ENCODE results near the gene ZNF384. TPM values are rescaled to one million over a fixed set of nuclear protein-coding genes. Genes with fewer than 3 reads are reported as not detected.

ZNF384 gene
- total RNA-seq, 1 donor from 2014 or later = 12.2 TPM

DNA sequence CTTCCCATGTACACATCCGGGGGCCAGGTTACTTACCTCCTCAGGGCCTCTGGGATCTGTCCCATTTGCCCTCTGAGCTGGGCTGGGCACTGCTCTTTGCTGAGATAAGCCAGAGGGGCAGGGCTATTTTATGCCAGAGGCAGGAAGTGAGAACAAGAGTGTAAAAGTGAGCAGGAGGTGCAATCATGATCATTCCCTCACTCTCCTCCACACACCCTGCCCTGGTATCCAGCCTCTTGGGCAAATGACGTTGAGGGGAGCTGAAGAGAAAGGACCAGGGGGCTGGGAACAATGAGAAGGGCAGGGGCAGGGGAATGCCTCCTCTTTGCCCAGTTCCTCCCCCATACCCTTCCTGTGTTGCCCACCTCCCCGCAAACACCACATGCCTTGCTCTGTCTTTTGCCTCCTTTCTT, 57.6 kb downstream of the ZNF384 start:
- FAIRE-seq (no peak), DNase-seq (ENCODE audit: low spot score in 2 of 2) (no peak)

DNA sequence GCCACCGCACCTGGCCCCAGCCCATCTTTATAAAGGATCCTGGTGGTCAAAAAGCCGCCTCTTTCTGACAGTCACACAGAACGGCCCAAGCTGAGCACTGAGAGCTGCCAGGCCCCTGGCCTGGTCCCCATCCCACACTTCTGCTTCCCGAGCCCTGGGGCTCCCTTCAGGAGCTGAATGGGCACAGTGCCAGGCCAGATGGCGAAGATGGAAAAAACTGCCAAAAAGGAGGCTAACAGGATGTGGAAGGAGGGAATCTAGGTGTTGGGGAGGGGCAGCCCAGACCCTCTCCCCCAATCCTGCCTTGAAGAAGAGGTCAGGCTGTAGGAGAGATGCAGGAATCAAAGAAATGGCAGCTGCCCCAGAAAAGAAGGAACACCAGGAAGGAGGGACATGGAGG, 58.4 kb downstream of the ZNF384 start:
- DNase-seq (ENCODE audit: low spot score in 2 of 2) (no peak), FAIRE-seq (no peak)

DNA sequence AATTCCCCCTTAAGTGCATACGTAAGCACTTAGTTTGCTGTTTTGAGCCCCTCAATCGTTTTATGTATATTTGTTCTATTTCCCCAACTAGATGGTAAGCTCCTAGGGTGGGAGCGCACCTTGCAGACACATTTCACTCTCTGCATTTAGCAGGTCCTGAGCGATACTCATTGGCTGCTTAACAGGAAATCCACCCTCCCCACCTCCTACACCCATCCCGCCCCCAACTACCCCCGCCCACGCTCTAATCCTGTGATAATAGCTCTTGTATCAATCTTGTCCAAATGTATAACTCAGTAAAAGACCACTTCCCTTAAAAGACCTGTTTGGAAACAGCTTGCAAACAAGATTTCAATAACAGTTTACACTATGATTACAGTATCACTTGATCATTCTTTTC, 61.6 kb downstream of the ZNF384 start:
- FAIRE-seq (no peak), DNase-seq (ENCODE audit: low spot score in 2 of 2) (no peak)

DNA sequence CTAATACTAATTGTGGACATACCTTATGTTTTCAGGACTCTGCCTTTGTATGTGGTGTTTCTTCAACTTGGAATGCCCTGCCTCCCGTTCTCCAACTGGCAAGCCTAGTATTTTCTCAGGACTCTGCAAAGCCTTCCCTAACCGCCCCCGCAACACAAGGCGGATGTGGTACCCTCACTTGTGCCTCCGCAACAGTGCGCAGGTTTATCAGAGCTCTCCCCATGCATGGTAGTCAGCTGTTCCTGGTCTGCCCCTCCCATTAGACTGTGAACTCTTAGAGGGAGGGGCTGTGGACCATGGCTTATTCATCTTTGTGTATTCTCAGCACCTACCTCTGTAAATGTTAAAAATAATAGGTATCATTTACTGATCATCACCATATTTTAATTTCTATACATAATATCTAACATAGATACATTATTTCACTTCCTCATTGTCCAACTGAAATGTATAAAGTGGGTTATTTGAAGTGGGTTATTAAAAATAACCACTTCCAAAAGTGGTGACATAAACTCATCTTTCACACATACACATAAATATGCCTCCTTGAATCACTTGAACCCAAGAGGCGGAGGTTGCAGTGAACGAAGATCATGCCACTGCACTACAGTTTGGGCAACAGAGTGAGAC, 62.4 kb downstream of the ZNF384 start:
- FAIRE-seq = no peak
- no peak for DNase-seq (ENCODE audit: low spot score in 2 of 2)

DNA sequence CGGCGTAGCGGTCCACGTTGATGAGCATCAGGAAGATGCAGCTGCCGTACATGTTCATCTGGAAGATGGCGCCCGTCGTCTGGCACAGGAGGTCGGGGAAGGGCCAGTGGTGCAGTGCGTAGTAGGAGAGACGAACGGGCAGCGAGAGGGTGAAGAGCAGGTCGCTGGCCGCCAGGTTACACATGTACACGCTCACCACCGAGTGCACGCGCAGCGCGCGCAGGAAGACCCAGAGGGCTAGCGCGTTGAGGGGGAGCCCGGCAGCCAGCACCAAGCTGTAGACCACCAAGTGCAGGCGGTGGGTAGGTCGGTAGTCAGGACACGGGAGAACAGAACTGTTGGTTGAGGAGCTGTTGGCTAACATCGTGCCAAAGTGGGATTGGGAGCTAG, 68.3 kb downstream of the ZNF384 start:
- no peak for FAIRE-seq
- DNase-seq (ENCODE audit: low spot score in 2 of 2) = no peak

DNA sequence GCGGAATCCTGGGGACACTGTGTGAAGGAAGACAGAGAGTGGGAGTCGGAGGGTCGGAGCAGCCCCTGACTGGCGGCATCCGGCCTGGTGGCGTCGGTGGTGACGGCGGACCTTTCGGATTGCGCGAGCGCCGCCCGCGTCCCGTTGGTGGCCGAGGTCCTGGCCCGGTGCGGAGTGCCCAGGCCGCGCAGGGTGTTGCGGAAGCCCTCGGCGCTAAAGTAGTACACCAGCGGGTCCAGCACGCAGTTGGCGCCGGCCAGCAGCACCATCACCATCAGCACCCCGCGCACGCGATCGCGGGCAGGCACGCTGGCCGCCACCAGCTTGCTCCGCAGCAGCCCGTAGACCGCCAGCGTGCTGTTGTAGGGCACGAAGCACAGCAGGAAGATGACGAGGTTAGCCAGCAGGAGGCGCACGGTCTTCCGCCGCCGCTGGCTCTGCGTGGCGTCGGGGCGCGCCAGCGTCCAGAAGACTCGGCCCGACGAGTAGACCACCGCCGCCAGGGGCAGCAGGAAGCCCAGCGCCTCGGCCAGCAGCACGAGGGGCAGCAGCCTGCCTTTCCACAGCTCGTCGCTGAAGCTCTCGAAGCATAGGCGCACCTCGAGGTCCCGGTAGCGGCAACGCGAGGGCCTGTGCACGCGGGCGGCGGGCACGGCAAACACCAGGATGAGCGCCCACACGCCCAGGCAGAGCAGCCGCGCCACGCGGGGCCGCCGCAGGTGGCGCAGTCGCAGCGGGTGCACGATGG, 68.9 kb downstream of the ZNF384 start:
- DNase-seq (ENCODE audit: low spot score in 2 of 2) (peak; percentile 46 to 56), FAIRE-seq (no peak)

DNA sequence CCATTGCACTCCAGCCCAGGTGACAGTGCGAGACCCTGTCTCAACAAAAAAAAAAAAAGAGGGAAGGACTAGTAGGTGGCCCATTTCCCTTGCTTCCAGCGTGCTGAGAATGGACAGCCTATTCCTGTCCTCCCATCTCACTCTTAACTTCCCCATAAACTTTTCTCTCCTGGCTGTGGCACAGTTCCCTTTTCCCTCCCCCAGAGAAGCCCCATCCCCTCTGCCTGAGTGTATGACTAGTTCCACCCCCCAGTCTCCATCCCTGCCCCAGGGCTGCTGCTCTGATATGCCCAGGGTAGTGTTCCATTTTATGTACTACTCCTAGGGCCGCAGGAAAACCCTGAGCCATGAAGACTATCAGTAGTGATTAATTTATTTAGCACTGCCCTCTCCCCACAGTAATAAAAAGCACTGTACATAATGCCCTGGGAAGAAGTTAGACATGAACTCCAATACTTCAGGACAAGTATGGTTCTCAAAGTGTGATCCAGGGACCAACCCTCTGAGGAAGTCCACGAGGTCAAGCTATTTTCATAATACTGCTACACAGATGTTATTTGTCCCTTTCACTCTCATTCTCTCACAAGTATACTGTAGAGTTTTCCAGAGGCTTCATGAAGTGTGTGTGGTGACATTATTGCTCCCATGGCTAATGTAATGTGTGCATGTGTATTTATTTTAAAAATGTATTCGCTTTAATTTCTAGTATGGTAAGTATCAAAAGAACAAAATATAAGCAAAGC, 70.5 kb downstream of the ZNF384 start:
- DNase-seq (ENCODE audit: low spot score in 2 of 2) (no peak), FAIRE-seq (no peak)

Small RNA genes lying within 50 kb of the gene (small RNA-seq; reads per million reads assigned to genes)
- not detected for gene RNU6-781P

Other genes starting within 250 kb of the ZNF384 start
- gene CD27, start 244.4 kb downstream of the ZNF384 start, total RNA-seq = 0.41 TPM
- gene TAPBPL, start 237.3 kb downstream of the ZNF384 start, total RNA-seq = 0.82 TPM
- 1.2 TPM for gene VAMP1, start 218.7 kb downstream of the ZNF384 start, total RNA-seq
- gene MRPL51, start 196.1 kb downstream of the ZNF384 start, total RNA-seq = 27.3 TPM
- 9.4 TPM for gene NCAPD2, start 195.3 kb downstream of the ZNF384 start, total RNA-seq
- gene GAPDH, start 154.9 kb downstream of the ZNF384 start, total RNA-seq = 1,793 TPM
- gene IFFO1, start 133.3 kb downstream of the ZNF384 start, total RNA-seq = 4.9 TPM
- gene NOP2, start 121.1 kb downstream of the ZNF384 start, total RNA-seq = 9.4 TPM
- gene CHD4, start 82.0 kb downstream of the ZNF384 start, total RNA-seq = 201 TPM
- gene LPAR5, start 53.4 kb downstream of the ZNF384 start, total RNA-seq = 0.41 TPM
- 0.41 TPM for gene ACRBP, start 41.9 kb downstream of the ZNF384 start, total RNA-seq
- gene ING4, start 26.3 kb downstream of the ZNF384 start, total RNA-seq = 81.9 TPM
- gene PIANP, start 11.4 kb upstream of the ZNF384 start, total RNA-seq = 1.2 TPM
- gene COPS7A, start 34.7 kb upstream of the ZNF384 start, total RNA-seq = 24.5 TPM
- 77.9 TPM for gene MLF2, start 63.8 kb upstream of the ZNF384 start, total RNA-seq
- 47.7 TPM for gene PTMS, start 77.0 kb upstream of the ZNF384 start, total RNA-seq
- under 0.01 TPM for gene LAG3, start 83.1 kb upstream of the ZNF384 start, total RNA-seq
- gene CD4, start 100.2 kb upstream of the ZNF384 start, total RNA-seq = 2.0 TPM
- 81.1 TPM for gene GPR162, start 132.4 kb upstream of the ZNF384 start, total RNA-seq
- 11.0 TPM for gene P3H3, start 139.0 kb upstream of the ZNF384 start, total RNA-seq
- 1.2 TPM for gene GNB3, start 151.6 kb upstream of the ZNF384 start, total RNA-seq
- 2.9 TPM for gene CDCA3, start 161.9 kb upstream of the ZNF384 start, total RNA-seq
- gene USP5, start 162.8 kb upstream of the ZNF384 start, total RNA-seq = 77.5 TPM
- 293 TPM for gene TPI1, start 178.2 kb upstream of the ZNF384 start, total RNA-seq
- 1.6 TPM for gene SPSB2, start 183.9 kb upstream of the ZNF384 start, total RNA-seq
- 6.5 TPM for gene LRRC23, start 215.4 kb upstream of the ZNF384 start, total RNA-seq
- gene ENO2, start 225.2 kb upstream of the ZNF384 start, total RNA-seq = 169 TPM
- gene ATN1, start 238.6 kb upstream of the ZNF384 start, total RNA-seq = 11.8 TPM